SK-N-SH treated with all-trans-retinoic acid at 6 μM for 48 hours (cell line): Measurements from ENCODE around the gene LRRC17.

Experiments used
- ATAC-seq: fragments of 200-7000 bp; cut with Tn5 transposase; 3 replicates; pipeline ENCODE4 v1.9.1; 2020; ENCODE audit warnings: mild to moderate bottlenecking, moderate library complexity
- ARNTL ChIP-seq: fragments of 450-650 bp; formaldehyde crosslinking; IDR thresholded peaks from 2 replicates; pipeline ENCODE4 v1.5.0; 2020; ENCODE audit warnings: low read depth, mild to moderate bottlenecking, moderate library complexity, borderline replicate concordance
- BACH2 ChIP-seq: fragments of 250-450 bp; sonication (Bioruptor Pico); IDR thresholded peaks from 2 replicates; pipeline ENCODE4 v1.9.0; 2021; ENCODE audit warnings: mild to moderate bottlenecking, borderline replicate concordance
- CREB5 ChIP-seq: fragments of 250-450 bp; sonication (Bioruptor Pico); IDR thresholded peaks from 2 replicates; pipeline ENCODE4 v1.5.1; 2020; ENCODE audit warnings: low read depth, mild to moderate bottlenecking, moderate library complexity
- CSDC2 ChIP-seq: fragments of 250-450 bp; sonication (Bioruptor Pico); IDR thresholded peaks from 2 replicates; pipeline ENCODE4 v1.5.0; 2020; ENCODE audit warnings: mild to moderate bottlenecking, moderate library complexity
- ESRRG ChIP-seq: fragments of 250-450 bp; sonication (Bioruptor Pico); IDR thresholded peaks from 2 replicates; pipeline ENCODE4 v1.6.1; 2021; ENCODE audit warnings: mild to moderate bottlenecking
- ISL1 ChIP-seq: fragments of 250-450 bp; sonication (Bioruptor Pico); IDR thresholded peaks from 2 replicates; pipeline ENCODE4 v2.1.2; 2022; ENCODE audit warnings: mild to moderate bottlenecking, moderate library complexity
- OSR1 ChIP-seq: fragments of 250-450 bp; sonication (Bioruptor Pico); IDR thresholded peaks from 2 replicates; pipeline ENCODE4 v1.8.0; 2022; ENCODE audit warnings: moderate library complexity, mild to moderate bottlenecking, inconsistent platforms
- PATZ1 ChIP-seq: fragments of 250-450 bp; sonication (Bioruptor Pico); IDR thresholded peaks from 2 replicates; pipeline ENCODE4 v1.8.0; 2020; ENCODE audit warnings: mild to moderate bottlenecking, moderate library complexity, borderline replicate concordance
- POU6F1 ChIP-seq: fragments of 250-450 bp; sonication (Bioruptor Pico); IDR thresholded peaks from 2 replicates; pipeline ENCODE4 v1.8.0; 2021; ENCODE audit warnings: low read depth, mild to moderate bottlenecking, moderate library complexity, borderline replicate concordance
- PPARA ChIP-seq: fragments of 250-450 bp; sonication (Bioruptor Pico); IDR thresholded peaks from 2 replicates; pipeline ENCODE4 v1.5.0; 2020; ENCODE audit warnings: mild to moderate bottlenecking, borderline replicate concordance
- RARB ChIP-seq: fragments of 250-450 bp; sonication (Bioruptor Pico); IDR thresholded peaks from 2 replicates; pipeline ENCODE4 v1.8.0; 2021; ENCODE audit warnings: mild to moderate bottlenecking, moderate library complexity
- TOX ChIP-seq: fragments of 250-450 bp; sonication (Bioruptor Pico); IDR thresholded peaks from 2 replicates; pipeline ENCODE4 v1.8.0; 2021; ENCODE audit warnings: mild to moderate bottlenecking, moderate library complexity, borderline replicate concordance
- ZC3H10 ChIP-seq: fragments of 250-450 bp; sonication (Bioruptor Pico); IDR thresholded peaks from 2 replicates; pipeline ENCODE4 v1.5.1; 2021; ENCODE audit warnings: mild to moderate bottlenecking, moderate library complexity
- ZFP3 ChIP-seq: fragments of 250-450 bp; sonication (Bioruptor Pico); IDR thresholded peaks from 2 replicates; pipeline ENCODE4 v1.5.0; 2020; ENCODE audit warnings: mild to moderate bottlenecking, moderate library complexity
- ZFP30 ChIP-seq: fragments of 450-650 bp; formaldehyde crosslinking; IDR thresholded peaks from 2 replicates; pipeline ENCODE4 v1.5.0; 2022; ENCODE audit warnings: mild to moderate bottlenecking, moderate library complexity
- ZNF70 ChIP-seq: fragments of 450-650 bp; formaldehyde crosslinking; IDR thresholded peaks from 2 replicates; pipeline ENCODE4 v1.5.0; 2020; ENCODE audit warnings: mild to moderate bottlenecking, moderate library complexity
- ZNF8 ChIP-seq: fragments of 450-650 bp; formaldehyde crosslinking; IDR thresholded peaks from 2 replicates; pipeline ENCODE4 v1.5.0; 2020; ENCODE audit warnings: mild to moderate bottlenecking, moderate library complexity

Gene LRRC17

GRCh38 chr7:102872460-102872859 lies 40.3 kb upstream of the LRRC17 start (continued):
- 0 out of 2 replicates have a peak, but pooled peaks have one; percentile 53 for TF ChIP-seq POU6F1
- TF ChIP-seq ISL1: peak; percentile 92
- peak; percentile 5; the same call in 1 of the 2 replicates for TF ChIP-seq ZNF8 (CRISPR knock-in tag)
- TF ChIP-seq ZFP3 (CRISPR knock-in tag): no peak

GRCh38 chr7:102873470-102874165 lies 39.2 kb upstream of the LRRC17 start:
- peak; percentile 42 for ATAC-seq
- TF ChIP-seq CSDC2 (CRISPR knock-in tag) (peak; percentile 76), ARNTL (no peak), PPARA (CRISPR knock-in tag) (no peak), OSR1 (CRISPR knock-in tag) (0 out of 2 replicates have a peak, but pooled peaks have one; percentile 34), ZFP3 (CRISPR knock-in tag) (no peak), BACH2 (CRISPR knock-in tag) (no peak), ZNF8 (CRISPR knock-in tag) (no peak), RARB (CRISPR knock-in tag) (no peak), TOX (CRISPR knock-in tag) (no peak)
- TF ChIP-seq, all 23 proteins: peak for 2

- ATAC-seq: peak; percentile 62
These were observed 38.5 kb upstream of the LRRC17 start for GRCh38 chr7:102874166-102874829.

More at GRCh38 chr7:102874166-102874829, 38.5 kb upstream of the LRRC17 start:
- TF ChIP-seq PATZ1 (CRISPR knock-in tag) (0 out of 2 replicates have a peak, but pooled peaks have one; percentile 53), ZNF70 (CRISPR knock-in tag) (no peak), ZNF8 (CRISPR knock-in tag) (no peak), CREB5 (CRISPR knock-in tag) (peak; percentile 67), POU6F1 (no peak), BACH2 (CRISPR knock-in tag) (no peak), ISL1 (peak; percentile 84), ARNTL (no peak), RARB (CRISPR knock-in tag) (peak; percentile 58; the same call in 1 of the 2 replicates), TOX (CRISPR knock-in tag) (peak; percentile 89; the same call in 1 of the 2 replicates), ESRRG (no peak), CSDC2 (CRISPR knock-in tag) (peak; percentile 49; the same call in 1 of the 2 replicates), ZC3H10 (CRISPR knock-in tag) (peak; percentile 23; the same call in 1 of the 2 replicates), ZFP30 (CRISPR knock-in tag) (no peak)
- TF ChIP-seq, all 23 proteins: peak for 7
